ENCODE results near the gene EPS8L2. TPM values are rescaled to one million over a fixed set of nuclear protein-coding genes. Genes with fewer than 3 reads are reported as not detected.
A peak's percentile ranks its signal among the peaks of the same experiment; 100 is the strongest.

EPS8L2 gene
- total and polyA plus RNA-seq, 9 of the 15 experiments (the other 6 are each of a cell fraction or from before 2014, with no cell fraction given) = 0.75 to 17.0 (median 3.7) TPM

DNA sequence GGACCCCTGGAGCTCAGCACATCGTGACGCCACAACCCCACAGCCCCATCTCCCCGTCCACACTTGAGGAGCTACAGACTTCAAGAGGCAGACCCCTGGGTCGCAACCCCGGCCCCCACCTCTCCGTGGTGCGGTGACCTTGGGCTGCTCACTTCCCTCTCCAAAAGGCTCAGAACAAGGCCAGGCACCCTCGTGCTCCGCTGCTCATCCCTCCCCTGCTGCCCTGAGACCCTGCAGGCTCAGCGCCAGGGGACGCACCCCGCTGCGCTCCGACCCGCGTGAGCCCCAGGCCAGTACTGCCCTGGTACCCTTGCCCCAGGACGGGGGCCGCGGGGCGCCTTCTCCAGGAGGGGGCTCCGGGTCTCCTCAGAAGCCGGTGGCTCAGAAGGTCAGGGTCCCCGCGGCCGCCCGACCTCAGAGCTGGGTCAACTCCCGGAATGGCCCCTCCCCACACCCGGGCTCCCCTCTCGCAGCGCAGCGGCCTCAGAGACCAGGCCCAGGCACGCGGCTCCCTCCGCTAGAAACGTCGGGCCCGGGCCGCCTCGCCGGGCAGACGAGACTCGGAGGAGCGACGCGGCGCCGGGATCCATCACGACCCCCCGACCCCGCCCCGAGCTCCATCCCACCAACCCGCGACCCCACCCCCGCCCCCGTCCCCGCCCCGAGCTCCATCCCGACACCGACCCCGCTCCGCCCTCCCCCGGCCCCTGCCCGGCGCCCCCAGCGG, 70.7 kb downstream of the EPS8L2 start (continued):
- TF ChIP-seq RAD21 (CRISPR knock-in tag; conservative IDR thresholded peaks at IDR 0.05 in 1 of 2, IDR thresholded peaks at IDR 0.05 in 1 of 2) (no peak), KAT8 (IDR thresholded peaks at IDR 0.05; ENCODE audit: low read depth) (no peak), PHB (CRISPR knock-in tag; IDR thresholded peaks at IDR 0.05) (peak; percentile 78; the same call in 1 of the 2 replicates), COPS2 (conservative IDR thresholded peaks at IDR 0.05) (no peak), HLTF (IDR thresholded peaks at IDR 0.05) (no peak), FOXJ3 (CRISPR knock-in tag; IDR thresholded peaks at IDR 0.05) (no peak), SNRNP70 (optimal IDR thresholded peaks at IDR 0.05; ENCODE audit: low read depth, low read length) (no peak), NR2F6 (CRISPR knock-in tag; IDR thresholded peaks at IDR 0.05) (no peak), ELF1 (tag; IDR thresholded peaks at IDR 0.05) (no peak), ZFP1 (CRISPR knock-in tag; IDR thresholded peaks at IDR 0.05) (no peak), ZBTB8A (IDR thresholded peaks at IDR 0.05; ENCODE audit: partially characterized antibody) (no peak), CBX3 (IDR thresholded peaks at IDR 0.05; ENCODE audit: borderline replicate concordance in 1 of 2, low read length in 2 of 2) (no peak), HEY1 (CRISPR knock-in tag; IDR thresholded peaks at IDR 0.05; ENCODE audit: borderline replicate concordance) (no peak), ARNT (IDR thresholded peaks at IDR 0.05) (no peak), DACH1 (IDR thresholded peaks at IDR 0.05; ENCODE audit: partially characterized antibody) (no peak), NRF1 (conservative IDR thresholded peaks at IDR 0.05 in 1 of 2, IDR thresholded peaks at IDR 0.05 in 1 of 2) (peak in 1 of 2 experiments; percentile 18; a peak in 1 of 4 replicates), LCOR (CRISPR knock-in tag; IDR thresholded peaks at IDR 0.05) (peak; percentile 70; the same call in 1 of the 2 replicates), FOXM1 (IDR thresholded peaks at IDR 0.05; ENCODE audit: low read depth) (no peak), FOXM1 (CRISPR knock-in tag; IDR thresholded peaks at IDR 0.05; ENCODE audit: low read depth) (peak; percentile 84), NCOA1 (IDR thresholded peaks at IDR 0.05; ENCODE audit: low read depth) (no peak; the same call in 1 of the 2 replicates), DDX20 (tag; IDR thresholded peaks at IDR 0.05; ENCODE audit: low read depth) (no peak)
- TF ChIP-seq, protein P1, sequence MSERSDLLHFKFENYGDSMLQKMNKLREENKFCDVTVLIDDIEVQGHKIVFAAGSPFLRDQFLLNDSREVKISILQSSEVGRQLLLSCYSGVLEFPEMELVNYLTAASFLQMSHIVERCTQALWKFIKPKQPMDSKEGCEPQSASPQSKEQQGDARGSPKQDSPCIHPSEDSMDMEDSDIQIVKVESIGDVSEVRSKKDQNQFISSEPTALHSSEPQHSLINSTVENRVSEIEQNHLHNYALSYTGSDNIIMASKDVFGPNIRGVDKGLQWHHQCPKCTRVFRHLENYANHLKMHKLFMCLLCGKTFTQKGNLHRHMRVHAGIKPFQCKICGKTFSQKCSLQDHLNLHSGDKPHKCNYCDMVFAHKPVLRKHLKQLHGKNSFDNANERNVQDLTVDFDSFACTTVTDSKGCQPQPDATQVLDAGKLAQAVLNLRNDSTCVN (CRISPR knock-in tag; IDR thresholded peaks at IDR 0.05) = no peak
- TF ChIP-seq, protein P2, sequence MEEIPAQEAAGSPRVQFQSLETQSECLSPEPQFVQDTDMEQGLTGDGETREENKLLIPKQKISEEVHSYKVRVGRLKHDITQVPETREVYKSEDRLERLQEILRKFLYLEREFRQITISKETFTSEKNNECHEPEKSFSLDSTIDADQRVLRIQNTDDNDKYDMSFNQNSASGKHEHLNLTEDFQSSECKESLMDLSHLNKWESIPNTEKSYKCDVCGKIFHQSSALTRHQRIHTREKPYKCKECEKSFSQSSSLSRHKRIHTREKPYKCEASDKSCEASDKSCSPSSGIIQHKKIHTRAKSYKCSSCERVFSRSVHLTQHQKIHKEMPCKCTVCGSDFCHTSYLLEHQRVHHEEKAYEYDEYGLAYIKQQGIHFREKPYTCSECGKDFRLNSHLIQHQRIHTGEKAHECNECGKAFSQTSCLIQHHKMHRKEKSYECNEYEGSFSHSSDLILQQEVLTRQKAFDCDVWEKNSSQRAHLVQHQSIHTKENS (CRISPR knock-in tag; IDR thresholded peaks at IDR 0.05) = no peak
- TF ChIP-seq, protein P3, sequence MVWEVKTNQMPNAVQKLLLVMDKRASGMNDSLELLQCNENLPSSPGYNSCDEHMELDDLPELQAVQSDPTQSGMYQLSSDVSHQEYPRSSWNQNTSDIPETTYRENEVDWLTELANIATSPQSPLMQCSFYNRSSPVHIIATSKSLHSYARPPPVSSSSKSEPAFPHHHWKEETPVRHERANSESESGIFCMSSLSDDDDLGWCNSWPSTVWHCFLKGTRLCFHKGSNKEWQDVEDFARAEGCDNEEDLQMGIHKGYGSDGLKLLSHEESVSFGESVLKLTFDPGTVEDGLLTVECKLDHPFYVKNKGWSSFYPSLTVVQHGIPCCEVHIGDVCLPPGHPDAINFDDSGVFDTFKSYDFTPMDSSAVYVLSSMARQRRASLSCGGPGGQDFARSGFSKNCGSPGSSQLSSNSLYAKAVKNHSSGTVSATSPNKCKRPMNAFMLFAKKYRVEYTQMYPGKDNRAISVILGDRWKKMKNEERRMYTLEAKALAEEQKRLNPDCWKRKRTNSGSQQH (CRISPR knock-in tag; IDR thresholded peaks at IDR 0.05) = no peak
- TF ChIP-seq, protein P4, sequence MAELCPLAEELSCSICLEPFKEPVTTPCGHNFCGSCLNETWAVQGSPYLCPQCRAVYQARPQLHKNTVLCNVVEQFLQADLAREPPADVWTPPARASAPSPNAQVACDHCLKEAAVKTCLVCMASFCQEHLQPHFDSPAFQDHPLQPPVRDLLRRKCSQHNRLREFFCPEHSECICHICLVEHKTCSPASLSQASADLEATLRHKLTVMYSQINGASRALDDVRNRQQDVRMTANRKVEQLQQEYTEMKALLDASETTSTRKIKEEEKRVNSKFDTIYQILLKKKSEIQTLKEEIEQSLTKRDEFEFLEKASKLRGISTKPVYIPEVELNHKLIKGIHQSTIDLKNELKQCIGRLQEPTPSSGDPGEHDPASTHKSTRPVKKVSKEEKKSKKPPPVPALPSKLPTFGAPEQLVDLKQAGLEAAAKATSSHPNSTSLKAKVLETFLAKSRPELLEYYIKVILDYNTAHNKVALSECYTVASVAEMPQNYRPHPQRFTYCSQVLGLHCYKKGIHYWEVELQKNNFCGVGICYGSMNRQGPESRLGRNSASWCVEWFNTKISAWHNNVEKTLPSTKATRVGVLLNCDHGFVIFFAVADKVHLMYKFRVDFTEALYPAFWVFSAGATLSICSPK (IDR thresholded peaks at IDR 0.05; ENCODE audit: borderline replicate concordance) = no peak
